Coronary artery (tissue), 2 donors: ENCODE measurements around the gene CAMTA1.

ENCODE experiments used
- DNase-seq: peaks from one replicate; pipeline ENCODE4 v3.0.0-alpha.2; 2017; ENCODE audit warnings: low spot score
- H3K27ac ChIP-seq, 2 donors: fragments of 200-600 bp; sonication (generic); one replicate each; pipeline ENCODE4 v1.5.1; 2016 to 2019
- H3K4me3 ChIP-seq: fragments of 200-600 bp; sonication (generic); 2 replicates; pipeline ENCODE4 v1.5.1; 2016; ENCODE audit warnings: mild to moderate bottlenecking, moderate library complexity
- TF ChIP-seq, protein P1 (sequence below): fragments of 200-600 bp; sonication (generic); IDR thresholded peaks from one replicate; pipeline ENCODE4 v1.5.1; 2019; ENCODE audit warnings: antibody characterized with exemption

Gene CAMTA1

DNA sequence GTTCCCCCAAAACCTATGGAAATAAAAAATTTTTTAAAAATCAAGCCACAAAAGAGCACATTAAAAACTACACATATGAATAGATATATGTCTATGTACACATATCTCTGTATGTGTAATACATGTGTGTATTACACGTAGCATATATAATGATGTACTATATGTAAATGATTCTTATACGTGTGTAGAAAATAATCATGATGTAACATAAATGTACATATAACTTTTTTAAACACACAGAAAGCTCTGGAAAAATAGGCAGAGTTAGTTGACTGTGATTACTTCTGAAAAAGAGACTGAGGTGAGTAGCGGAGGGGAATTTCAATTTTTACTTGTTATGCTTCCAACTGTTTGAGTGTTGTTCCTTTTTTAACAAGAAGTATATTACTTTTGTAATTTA is 405.0 kb downstream of the CAMTA1 start:
- Histone ChIP-seq H3K4me3 (no peak overlapping the region), H3K27ac (no peak overlapping the region)
- DNase-seq: no peak
- TF ChIP-seq, protein P1, sequence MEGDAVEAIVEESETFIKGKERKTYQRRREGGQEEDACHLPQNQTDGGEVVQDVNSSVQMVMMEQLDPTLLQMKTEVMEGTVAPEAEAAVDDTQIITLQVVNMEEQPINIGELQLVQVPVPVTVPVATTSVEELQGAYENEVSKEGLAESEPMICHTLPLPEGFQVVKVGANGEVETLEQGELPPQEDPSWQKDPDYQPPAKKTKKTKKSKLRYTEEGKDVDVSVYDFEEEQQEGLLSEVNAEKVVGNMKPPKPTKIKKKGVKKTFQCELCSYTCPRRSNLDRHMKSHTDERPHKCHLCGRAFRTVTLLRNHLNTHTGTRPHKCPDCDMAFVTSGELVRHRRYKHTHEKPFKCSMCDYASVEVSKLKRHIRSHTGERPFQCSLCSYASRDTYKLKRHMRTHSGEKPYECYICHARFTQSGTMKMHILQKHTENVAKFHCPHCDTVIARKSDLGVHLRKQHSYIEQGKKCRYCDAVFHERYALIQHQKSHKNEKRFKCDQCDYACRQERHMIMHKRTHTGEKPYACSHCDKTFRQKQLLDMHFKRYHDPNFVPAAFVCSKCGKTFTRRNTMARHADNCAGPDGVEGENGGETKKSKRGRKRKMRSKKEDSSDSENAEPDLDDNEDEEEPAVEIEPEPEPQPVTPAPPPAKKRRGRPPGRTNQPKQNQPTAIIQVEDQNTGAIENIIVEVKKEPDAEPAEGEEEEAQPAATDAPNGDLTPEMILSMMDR: no peak

DNA sequence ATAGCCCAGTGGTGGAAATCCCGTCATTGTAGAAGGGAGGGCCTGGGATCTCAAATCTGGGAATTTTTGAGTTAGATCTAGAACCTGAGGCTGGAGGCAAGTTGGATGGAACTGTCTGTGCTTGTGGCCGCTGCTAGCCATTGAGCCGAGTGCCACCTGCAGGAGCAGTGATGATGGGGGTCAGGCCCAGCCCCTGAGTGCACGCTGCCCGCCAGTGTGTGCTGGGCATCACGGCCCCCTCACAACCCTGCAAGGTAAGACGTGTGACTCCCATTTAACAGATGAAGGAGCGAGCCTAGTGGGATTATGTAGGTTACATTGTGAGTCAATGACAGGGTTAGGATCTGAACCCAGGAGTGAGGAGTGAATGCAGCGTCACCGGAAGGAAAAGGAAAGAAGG is 407.2 kb downstream of the CAMTA1 start:
- TF ChIP-seq, protein P1: no peak
- no peak overlapping the region for H3K27ac ChIP-seq
- DNase-seq: no peak
- no peak overlapping the region for H3K4me3 ChIP-seq

DNA sequence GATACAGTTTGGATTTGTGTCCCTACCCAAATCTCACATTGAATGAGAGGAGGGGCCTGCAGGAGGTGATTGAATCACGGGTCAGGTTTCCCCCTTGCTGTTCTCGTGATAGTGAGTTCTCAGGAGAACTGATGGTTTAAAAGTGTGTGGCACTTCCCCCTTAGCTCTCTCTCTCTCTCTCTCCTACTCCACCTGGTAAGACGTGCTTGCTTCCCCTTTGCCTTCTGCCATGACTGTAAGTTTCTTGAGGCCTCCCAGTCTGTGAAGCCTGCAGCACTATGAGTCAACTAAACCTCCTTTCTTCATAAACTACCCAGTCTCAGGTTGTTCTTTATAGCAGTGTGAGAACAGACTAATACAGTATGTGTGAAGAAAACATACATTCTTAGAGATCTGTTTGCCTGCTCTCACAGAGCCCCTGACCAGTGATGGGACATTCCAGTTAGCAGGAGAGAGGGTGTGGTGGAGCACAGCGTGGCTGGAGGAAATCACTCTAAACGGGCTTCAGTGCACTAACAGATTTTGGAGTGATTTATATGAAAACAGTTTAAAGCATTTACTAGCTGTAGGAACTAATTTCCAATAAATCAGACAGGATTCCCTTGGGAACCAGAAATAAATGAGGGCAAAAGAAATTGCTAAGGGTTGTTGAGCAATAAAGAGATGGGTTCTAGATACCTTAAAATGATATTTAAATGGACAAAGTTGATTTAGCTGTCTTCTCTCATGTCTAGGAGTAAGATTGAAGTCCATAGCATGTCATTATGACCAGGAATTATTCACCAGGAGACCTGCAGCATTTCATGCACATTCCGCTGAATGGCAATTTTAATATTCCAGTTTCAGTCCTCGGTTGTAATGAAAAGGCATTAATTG is 411.0 kb downstream of the CAMTA1 start:
- Histone ChIP-seq H3K27ac (no peak overlapping the region), H3K4me3 (no peak overlapping the region)
- no peak for DNase-seq
- TF ChIP-seq, protein P1: no peak

DNA sequence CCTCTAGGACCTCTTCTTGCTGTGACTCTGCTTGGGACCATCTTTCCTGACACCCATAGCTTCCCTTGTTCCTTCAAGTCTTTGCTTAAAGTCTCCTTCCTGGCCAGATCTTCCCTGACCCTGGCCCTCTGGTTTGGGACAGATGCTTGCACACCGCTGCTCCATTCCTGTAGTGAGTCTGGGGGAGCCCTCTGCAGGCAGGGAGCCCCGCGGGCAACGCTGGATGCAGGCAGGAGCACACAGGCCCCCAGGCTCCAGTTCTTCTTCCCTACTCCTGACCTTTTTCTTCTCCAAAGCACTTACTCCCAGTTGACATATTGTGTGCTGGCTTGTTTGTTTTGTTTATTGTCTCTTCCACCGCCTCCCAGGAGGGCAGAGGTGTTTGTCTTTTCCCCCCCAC is 413.4 kb downstream of the CAMTA1 start:
- Histone ChIP-seq H3K27ac (no peak overlapping the region), H3K4me3 (no peak overlapping the region)
- TF ChIP-seq, protein P1: no peak
- no peak for DNase-seq

DNA sequence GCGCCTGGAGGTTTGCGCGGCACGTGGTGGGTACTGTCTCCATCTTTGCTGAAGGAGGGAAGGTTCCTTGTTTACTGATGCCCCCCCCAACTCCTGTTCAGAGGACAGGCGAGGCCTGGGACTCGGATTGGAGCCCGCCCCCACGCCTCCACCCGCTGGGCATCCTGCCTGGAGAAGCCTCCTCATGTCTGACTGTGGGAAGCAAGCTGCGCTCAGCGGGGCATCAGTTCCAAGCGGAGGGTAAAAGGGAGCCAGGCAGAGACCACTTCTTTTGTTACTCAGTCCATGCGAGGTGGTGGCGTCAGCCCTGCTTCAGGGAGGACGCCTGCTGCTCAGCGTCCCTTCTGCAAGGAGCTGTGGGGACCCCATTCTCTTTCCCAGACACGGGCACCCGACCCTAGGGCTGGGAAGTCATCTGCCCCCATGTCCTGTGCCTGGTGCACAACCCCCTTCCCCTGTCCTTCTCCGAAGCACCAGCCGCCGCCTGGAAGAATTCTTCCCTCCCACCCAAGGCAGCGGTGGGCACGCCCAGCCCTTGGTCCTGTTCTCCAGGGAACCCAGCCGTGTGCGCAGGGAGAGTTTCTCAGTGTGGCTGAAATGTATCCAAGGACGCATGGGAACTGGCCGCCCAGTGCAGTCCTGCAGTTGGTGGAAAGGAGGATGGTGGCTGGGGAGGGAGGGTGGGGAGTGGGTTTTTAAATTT is 414.0 kb downstream of the CAMTA1 start:
- no peak for DNase-seq
- Histone ChIP-seq H3K27ac (no peak overlapping the region), H3K4me3 (no peak overlapping the region)
- TF ChIP-seq, protein P1: no peak

DNA sequence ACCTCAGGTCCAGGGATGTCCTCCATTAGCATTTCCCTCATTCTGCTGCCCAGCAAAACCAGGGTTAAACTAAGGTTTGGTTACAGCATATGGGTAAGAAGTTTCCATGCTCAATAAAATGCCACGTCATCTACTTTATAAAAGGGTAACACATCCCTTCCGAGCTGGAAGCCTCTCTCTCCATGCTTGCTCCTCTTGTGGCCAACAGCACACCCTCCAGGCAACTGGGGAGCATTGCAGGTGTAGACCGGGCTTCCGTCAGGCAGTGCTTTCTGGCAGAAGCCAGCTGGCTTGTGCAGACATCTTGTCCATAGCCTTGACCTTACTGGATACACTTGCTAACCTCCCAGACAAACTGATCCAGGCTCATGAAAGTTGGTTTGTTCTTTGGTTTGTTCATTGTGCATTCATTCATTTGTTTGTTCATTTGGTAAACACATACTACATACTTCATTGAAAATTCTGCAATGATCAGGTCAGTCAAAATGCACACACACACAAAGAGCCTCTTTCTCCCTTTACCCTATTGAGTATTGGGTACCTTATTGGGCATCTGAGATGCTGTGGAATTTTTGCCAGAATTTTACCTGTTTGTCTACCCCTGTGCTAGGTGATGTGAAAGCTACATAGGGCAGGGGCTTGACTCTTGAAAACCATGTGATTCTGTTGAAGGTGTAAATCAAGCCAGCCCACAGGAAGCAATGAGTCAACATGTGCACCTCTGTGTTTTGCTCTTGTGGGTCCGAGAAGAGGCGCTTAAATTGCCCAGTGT is 422.8 kb downstream of the CAMTA1 start:
- no peak for DNase-seq
- H3K4me3 ChIP-seq: no peak overlapping the region
- H3K27ac ChIP-seq: no peak overlapping the region
- TF ChIP-seq, protein P1: no peak
